GM04504 (cell line): Measurements from ENCODE around the gene METTL9.
"Not testable (repeated sequence)": the region's sequence is repeated elsewhere in the genome, so short reads cannot be mapped to it uniquely, and the experiment has no call there.

Source experiments
- DNase-seq: peaks from one replicate; pipeline ENCODE4 v3.0.0-alpha.2; 2012; ENCODE audit warnings: low read depth

METTL9 gene

GRCh38 chr16:21637032-21637968 lies 37.9 kb downstream of the METTL9 start:
- no peak for DNase-seq

- no peak for DNase-seq
Observed at GRCh38 chr16:21638573-21638975, 39.2 kb downstream of the METTL9 start.

- no peak for DNase-seq
Observed at GRCh38 chr16:21639493-21639892, 40.1 kb downstream of the METTL9 start.

- DNase-seq = no peak
Observed at GRCh38 chr16:21641916-21642315, 42.5 kb downstream of the METTL9 start.

- DNase-seq = no peak
Observed at GRCh38 chr16:21642861-21643260, 43.5 kb downstream of the METTL9 start.

GRCh38 chr16:21643785-21644184 lies 44.4 kb downstream of the METTL9 start:
- DNase-seq = no peak

GRCh38 chr16:21644674-21645073 lies 45.3 kb downstream of the METTL9 start:
- DNase-seq = no peak

GRCh38 chr16:21645261-21645721 lies 45.9 kb downstream of the METTL9 start:
- DNase-seq = no peak

GRCh38 chr16:21646091-21646490 lies 46.7 kb downstream of the METTL9 start:
- no peak for DNase-seq

- no peak for DNase-seq
Observed at GRCh38 chr16:21646721-21647561, 47.6 kb downstream of the METTL9 start.

- DNase-seq = no peak
Observed at GRCh38 chr16:21647562-21648164, 48.3 kb downstream of the METTL9 start.

- not testable (repeated sequence) for DNase-seq
Observed at GRCh38 chr16:21649826-21650406, 50.5 kb downstream of the METTL9 start.

- no peak for DNase-seq
Observed at GRCh38 chr16:21650521-21650920, 51.1 kb downstream of the METTL9 start.

GRCh38 chr16:21651515-21651914 lies 52.1 kb downstream of the METTL9 start:
- DNase-seq = no peak

GRCh38 chr16:21652453-21652852 lies 53.1 kb downstream of the METTL9 start, which contains the start of gene IGSF6:
Gene IGSF6, minus strand, starts transcription at chr16:21652608. Its CDS starts 10 bp downstream, at chr16:21652598.
- no peak for DNase-seq

GRCh38 chr16:21653571-21653970 lies 54.2 kb downstream of the METTL9 start:
- no peak for DNase-seq

GRCh38 chr16:21654466-21654865 lies 55.1 kb downstream of the METTL9 start:
- no peak for DNase-seq

- no peak for DNase-seq
Observed at GRCh38 chr16:21654881-21655280, 55.5 kb downstream of the METTL9 start.

- peak; percentile 30 for DNase-seq
Observed at GRCh38 chr16:21656795-21657768, 57.7 kb downstream of the METTL9 start.

- DNase-seq = no peak
Observed at GRCh38 chr16:21659124-21659523, 59.7 kb downstream of the METTL9 start.
